ENCODE results near the gene MYEF2.

GRCh38 chr15:48132874-48133273 lies 45.2 kb downstream of the MYEF2 start:
- TF ChIP-seq SIN3A (conservative IDR thresholded peaks at IDR 0.05 in 1 of 2, IDR thresholded peaks at IDR 0.05 in 1 of 2; ENCODE audit: low read depth in 1 of 2, low read length in 2 of 2) (no peak), GABPA (IDR thresholded peaks at IDR 0.05; ENCODE audit: borderline replicate concordance, insufficient read depth, low read length) (no peak), EP300 (IDR thresholded peaks at IDR 0.05; ENCODE audit: borderline replicate concordance in 1 of 2, low read depth in 2 of 2, low read length in 2 of 2) (no peak), CBX8 (IDR thresholded peaks at IDR 0.05; ENCODE audit: borderline replicate concordance, low read depth, low read length) (no peak), EZH2 (IDR thresholded peaks at IDR 0.05; ENCODE audit: low read depth, low read length, severe bottlenecking) (no peak), RFX5 (IDR thresholded peaks at IDR 0.05; ENCODE audit: borderline replicate concordance, low read depth, low read length) (no peak), ATF2 (IDR thresholded peaks at IDR 0.05; ENCODE audit: low read length) (no peak)
- TF ChIP-seq, protein P1, sequence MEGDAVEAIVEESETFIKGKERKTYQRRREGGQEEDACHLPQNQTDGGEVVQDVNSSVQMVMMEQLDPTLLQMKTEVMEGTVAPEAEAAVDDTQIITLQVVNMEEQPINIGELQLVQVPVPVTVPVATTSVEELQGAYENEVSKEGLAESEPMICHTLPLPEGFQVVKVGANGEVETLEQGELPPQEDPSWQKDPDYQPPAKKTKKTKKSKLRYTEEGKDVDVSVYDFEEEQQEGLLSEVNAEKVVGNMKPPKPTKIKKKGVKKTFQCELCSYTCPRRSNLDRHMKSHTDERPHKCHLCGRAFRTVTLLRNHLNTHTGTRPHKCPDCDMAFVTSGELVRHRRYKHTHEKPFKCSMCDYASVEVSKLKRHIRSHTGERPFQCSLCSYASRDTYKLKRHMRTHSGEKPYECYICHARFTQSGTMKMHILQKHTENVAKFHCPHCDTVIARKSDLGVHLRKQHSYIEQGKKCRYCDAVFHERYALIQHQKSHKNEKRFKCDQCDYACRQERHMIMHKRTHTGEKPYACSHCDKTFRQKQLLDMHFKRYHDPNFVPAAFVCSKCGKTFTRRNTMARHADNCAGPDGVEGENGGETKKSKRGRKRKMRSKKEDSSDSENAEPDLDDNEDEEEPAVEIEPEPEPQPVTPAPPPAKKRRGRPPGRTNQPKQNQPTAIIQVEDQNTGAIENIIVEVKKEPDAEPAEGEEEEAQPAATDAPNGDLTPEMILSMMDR (IDR thresholded peaks at IDR 0.05; ENCODE audit: control extremely low read depth in 1 of 3, insufficient read depth in 1 of 3, low read depth in 1 of 3, low read length in 3 of 3) = no peak
